Measurements from ENCODE around the gene ADAMTSL1. TPM values are rescaled to one million over a fixed set of nuclear protein-coding genes. Genes with fewer than 3 reads are reported as not detected.

ADAMTSL1 gene
- total RNA-seq, 1 donor from 2014 or later, result 1.6 TPM

GRCh38 chr9:18493451-18493993 lies 19.6 kb downstream of the ADAMTSL1 start:
- Histone ChIP-seq H3K27me3 (ENCODE audit: control insufficient read depth, insufficient read depth, low read length) (no peaks in the 10 kb centered on the region), H3K36me3 (ENCODE audit: control insufficient read depth, insufficient read depth, low read length) (no peaks in the 10 kb centered on the region), H3K4me3 (ENCODE audit: low read depth, low read length) (no peak overlapping the region)
- DNase-seq (ENCODE audit: low read depth), result peak; percentile 47
- no peak for FAIRE-seq
- TF ChIP-seq CTCF (IDR thresholded peaks at IDR 0.05; ENCODE audit: insufficient read depth, low read length, severe bottlenecking), result no peak

DNA sequence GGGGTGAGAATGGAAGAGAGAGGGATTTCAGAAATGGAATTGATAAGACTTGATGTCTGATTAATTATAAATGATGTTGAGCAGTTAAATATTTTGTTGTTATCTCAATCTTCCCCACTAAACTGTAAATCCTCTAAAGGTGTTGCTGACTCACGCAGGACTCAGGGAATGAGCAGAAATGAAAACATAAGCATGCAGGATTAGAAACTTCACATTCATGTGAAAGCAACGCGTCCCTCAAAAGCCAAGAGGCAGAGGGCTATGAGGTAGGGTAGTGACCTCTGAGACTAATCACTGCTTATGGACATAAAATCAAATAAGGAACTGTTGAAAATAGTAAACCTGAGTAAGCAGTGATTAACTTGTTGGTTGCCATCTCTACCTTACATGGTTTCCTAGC lies 21.1 kb downstream of the ADAMTSL1 start:
- no peak for TF ChIP-seq CTCF (IDR thresholded peaks at IDR 0.05; ENCODE audit: insufficient read depth, low read length, severe bottlenecking)
- H3K36me3 ChIP-seq (ENCODE audit: control insufficient read depth, insufficient read depth, low read length), result no peaks in the 10 kb centered on the region
- DNase-seq (ENCODE audit: low read depth) (no peak), FAIRE-seq (no peak)
- no peak overlapping the region for H3K4me3 ChIP-seq (ENCODE audit: low read depth, low read length)
- no peaks in the 10 kb centered on the region for H3K27me3 ChIP-seq (ENCODE audit: control insufficient read depth, insufficient read depth, low read length)

- FAIRE-seq, result no peak
- H3K36me3 ChIP-seq (ENCODE audit: control insufficient read depth, insufficient read depth, low read length), result no peaks in the 10 kb centered on the region
- TF ChIP-seq CTCF (IDR thresholded peaks at IDR 0.05; ENCODE audit: insufficient read depth, low read length, severe bottlenecking), result no peak
- no peaks in the 10 kb centered on the region for H3K27me3 ChIP-seq (ENCODE audit: control insufficient read depth, insufficient read depth, low read length)
- DNase-seq (ENCODE audit: low read depth), result no peak
- no peak overlapping the region for H3K4me3 ChIP-seq (ENCODE audit: low read depth, low read length)
These were observed 22.5 kb downstream of the ADAMTSL1 start for GRCh38 chr9:18496256-18497000.

- Histone ChIP-seq H3K4me3 (ENCODE audit: low read depth, low read length) (no peak overlapping the region), H3K36me3 (ENCODE audit: control insufficient read depth, insufficient read depth, low read length) (no peaks in the 10 kb centered on the region), H3K27me3 (ENCODE audit: control insufficient read depth, insufficient read depth, low read length) (no peaks in the 10 kb centered on the region)
- DNase-seq (ENCODE audit: low read depth) (no peak), FAIRE-seq (no peak)
- TF ChIP-seq CTCF (IDR thresholded peaks at IDR 0.05; ENCODE audit: insufficient read depth, low read length, severe bottlenecking), result no peak
These were observed 25.1 kb downstream of the ADAMTSL1 start for GRCh38 chr9:18499062-18499461.

DNA sequence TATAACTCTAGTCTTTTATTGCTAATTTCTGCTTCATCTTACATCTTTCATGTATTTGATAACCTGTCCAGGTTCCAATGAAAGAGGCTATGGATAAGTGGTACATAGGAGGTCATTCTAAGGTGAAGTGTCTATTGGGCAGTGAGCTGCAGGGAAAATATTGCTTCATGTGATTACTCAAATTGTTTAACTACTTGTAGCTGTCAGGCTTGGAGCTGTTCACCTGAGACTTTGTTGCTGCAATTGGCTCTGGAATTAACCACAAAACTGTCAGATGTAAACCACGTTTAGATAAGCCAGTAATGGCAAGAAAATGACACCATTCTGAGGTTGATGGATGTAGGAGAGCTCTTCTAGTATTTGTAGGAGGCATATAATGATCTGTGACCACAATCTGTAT lies 26.0 kb downstream of the ADAMTSL1 start:
- H3K4me3 ChIP-seq (ENCODE audit: low read depth, low read length), result no peak overlapping the region
- no peaks in the 10 kb centered on the region for H3K36me3 ChIP-seq (ENCODE audit: control insufficient read depth, insufficient read depth, low read length)
- FAIRE-seq (no peak), DNase-seq (ENCODE audit: low read depth) (peak; percentile 79)
- no peaks in the 10 kb centered on the region for H3K27me3 ChIP-seq (ENCODE audit: control insufficient read depth, insufficient read depth, low read length)
- no peak for TF ChIP-seq CTCF (IDR thresholded peaks at IDR 0.05; ENCODE audit: insufficient read depth, low read length, severe bottlenecking)

Data from bronchial epithelial cell (primary cell).